HepG2 (cell line): ENCODE measurements around the gene ZNF23. TPM values are rescaled to one million over a fixed set of nuclear protein-coding genes. Genes with fewer than 3 reads are reported as not detected.

Source experiments
- AGO1 ChIP-seq: fragments of 200-400 bp; formaldehyde crosslinking; IDR thresholded peaks from 2 replicates; pipeline ENCODE4 v1.6.1; 2017; ENCODE audit warnings: mild to moderate bottlenecking, low read depth, low read length, moderate library complexity; ENCODE audit not compliant: poor library complexity, severe bottlenecking
- ATF7-NPFF ChIP-seq: sonication (generic); formaldehyde crosslinking; IDR thresholded peaks from 2 replicates; pipeline ENCODE4 v1.8.1; 2023; ENCODE audit warnings: mild to moderate bottlenecking, low read depth, missing genetic modification reagents, moderate library complexity
- ATRX ChIP-seq: sonication (generic); formaldehyde crosslinking; IDR thresholded peaks from 2 replicates; pipeline ENCODE4 v1.4.0; 2020; ENCODE audit warnings: missing genetic modification reagents, borderline replicate concordance
- BORCS8-MEF2B ChIP-seq: sonication (generic); formaldehyde crosslinking; IDR thresholded peaks from 2 replicates; pipeline ENCODE4 v1.8.0; 2022; ENCODE audit warnings: mild to moderate bottlenecking, missing genetic modification reagents
- HNF4A ChIP-seq: sonication (generic); formaldehyde crosslinking; IDR thresholded peaks from 2 replicates; pipeline ENCODE4 v1.4.0; 2020; ENCODE audit warnings: missing genetic modification reagents
- MAFK ChIP-seq, 2 experiments: IDR thresholded peaks in 1 of 2; conservative IDR thresholded peaks in 1 of 2; 2 replicates each; pipeline ENCODE4 v1.6.1; 2011; ENCODE audit warnings: improper control_type of control experiment in 2 of 2, low read length in 2 of 2
- MXD1 ChIP-seq: sonication (generic); formaldehyde crosslinking; IDR thresholded peaks from 2 replicates; pipeline ENCODE4 v1.4.0; 2020; ENCODE audit warnings: mild to moderate bottlenecking, missing genetic modification reagents
- NCOA1 ChIP-seq: sonication (generic); formaldehyde crosslinking; IDR thresholded peaks from 2 replicates; pipeline ENCODE4 v1.9.0; 2021; ENCODE audit warnings: missing genetic modification reagents
- NFE2L2 ChIP-seq: fragments of 150-350 bp; IDR thresholded peaks from 2 replicates; pipeline ENCODE4 v1.6.1; 2014; ENCODE audit warnings: low read length
- NR2F2 ChIP-seq: IDR thresholded peaks from 2 replicates; pipeline ENCODE4 v1.6.1; 2012; ENCODE audit warnings: low read depth, inconsistent platforms, borderline replicate concordance
- SRSF9 ChIP-seq: fragments of 200-400 bp; formaldehyde crosslinking; IDR thresholded peaks from 2 replicates; pipeline ENCODE4 v1.6.1; 2018; ENCODE audit warnings: borderline replicate concordance, mild to moderate bottlenecking, low read depth, low read length; ENCODE audit not compliant: insufficient read depth, poor library complexity, severe bottlenecking
- ZNF12 ChIP-seq: sonication (generic); formaldehyde crosslinking; IDR thresholded peaks from 2 replicates; pipeline ENCODE4 v1.5.0; 2020; ENCODE audit warnings: missing genetic modification reagents
- ZNF180 ChIP-seq: sonication (generic); formaldehyde crosslinking; IDR thresholded peaks from 2 replicates; pipeline ENCODE4 v1.4.0; 2020; ENCODE audit warnings: low read depth, missing genetic modification reagents, borderline replicate concordance
- ZNF572 ChIP-seq: sonication (generic); formaldehyde crosslinking; IDR thresholded peaks from 2 replicates; pipeline ENCODE4 v1.5.1; 2020; ENCODE audit warnings: mild to moderate bottlenecking, missing genetic modification reagents
- ZNF598 ChIP-seq: sonication (generic); formaldehyde crosslinking; IDR thresholded peaks from 2 replicates; pipeline ENCODE4 v1.5.1; 2020; ENCODE audit warnings: mild to moderate bottlenecking, missing genetic modification reagents, borderline replicate concordance
- ZNF773 ChIP-seq: sonication (generic); formaldehyde crosslinking; IDR thresholded peaks from 2 replicates; pipeline ENCODE4 v1.4.0; 2020; ENCODE audit warnings: missing genetic modification reagents, borderline replicate concordance
- ZNF83 ChIP-seq: sonication (generic); formaldehyde crosslinking; IDR thresholded peaks from 2 replicates; pipeline ENCODE4 v1.4.0; 2020; ENCODE audit warnings: missing genetic modification reagents, mild to moderate bottlenecking, borderline replicate concordance
- ZNF841 ChIP-seq: sonication (generic); formaldehyde crosslinking; IDR thresholded peaks from 2 replicates; pipeline ENCODE4 v1.8.1; 2023; ENCODE audit warnings: missing genetic modification reagents, borderline replicate concordance
- polyA plus RNA-seq, 8 experiments: library from polyadenylated mRNA; depleted of rRNA in 3 of 8; stranded (reverse) in 7 of 8; unstranded in 1 of 8; fragments of >200 nt; fragmentation: Illumina TruSeq in 4 of 8; extraction: Trizol in 4 of 8; gene quantifications; 2 replicates each; pipeline versions ENCODE4 v1.2.1 to v1.2.3, GENCODE V29; 2011 to 2016; ENCODE audit warnings: low read depth in 4 of 8, missing spikeins in 1 of 8, mixed read lengths in 1 of 8; ENCODE audit not compliant: insufficient read depth in 1 of 8
- total RNA-seq, 5 experiments: library from RNA; depleted of rRNA; stranded (reverse); fragments of >200 nt; fragmentation: Illumina TruSeq; extraction: Trizol; gene quantifications; 2 replicates each; pipeline ENCODE4 v1.2.3, GENCODE V29; 2016; ENCODE audit warnings: low read depth in 1 of 5
- TF ChIP-seq, protein P1 (sequence below): sonication (generic); formaldehyde crosslinking; IDR thresholded peaks from 2 replicates; pipeline ENCODE4 v1.4.0; 2020; ENCODE audit warnings: low read depth, mild to moderate bottlenecking, missing genetic modification reagents
- TF ChIP-seq, protein P2 (sequence below): sonication (generic); formaldehyde crosslinking; IDR thresholded peaks from 2 replicates; pipeline ENCODE4 v1.8.0; 2022; ENCODE audit warnings: missing genetic modification reagents, mild to moderate bottlenecking, moderate library complexity, borderline replicate concordance
- TF ChIP-seq, protein P3 (sequence below): sonication (generic); formaldehyde crosslinking; IDR thresholded peaks from 2 replicates; pipeline ENCODE4 v1.4.0; 2020; ENCODE audit warnings: missing genetic modification reagents

Gene ZNF23
- total and polyA plus RNA-seq, 2 of the 13 experiments (the other 11 are each of a cell fraction or from before 2014, with no cell fraction given): 8.6 to 12.2 TPM

DNA sequence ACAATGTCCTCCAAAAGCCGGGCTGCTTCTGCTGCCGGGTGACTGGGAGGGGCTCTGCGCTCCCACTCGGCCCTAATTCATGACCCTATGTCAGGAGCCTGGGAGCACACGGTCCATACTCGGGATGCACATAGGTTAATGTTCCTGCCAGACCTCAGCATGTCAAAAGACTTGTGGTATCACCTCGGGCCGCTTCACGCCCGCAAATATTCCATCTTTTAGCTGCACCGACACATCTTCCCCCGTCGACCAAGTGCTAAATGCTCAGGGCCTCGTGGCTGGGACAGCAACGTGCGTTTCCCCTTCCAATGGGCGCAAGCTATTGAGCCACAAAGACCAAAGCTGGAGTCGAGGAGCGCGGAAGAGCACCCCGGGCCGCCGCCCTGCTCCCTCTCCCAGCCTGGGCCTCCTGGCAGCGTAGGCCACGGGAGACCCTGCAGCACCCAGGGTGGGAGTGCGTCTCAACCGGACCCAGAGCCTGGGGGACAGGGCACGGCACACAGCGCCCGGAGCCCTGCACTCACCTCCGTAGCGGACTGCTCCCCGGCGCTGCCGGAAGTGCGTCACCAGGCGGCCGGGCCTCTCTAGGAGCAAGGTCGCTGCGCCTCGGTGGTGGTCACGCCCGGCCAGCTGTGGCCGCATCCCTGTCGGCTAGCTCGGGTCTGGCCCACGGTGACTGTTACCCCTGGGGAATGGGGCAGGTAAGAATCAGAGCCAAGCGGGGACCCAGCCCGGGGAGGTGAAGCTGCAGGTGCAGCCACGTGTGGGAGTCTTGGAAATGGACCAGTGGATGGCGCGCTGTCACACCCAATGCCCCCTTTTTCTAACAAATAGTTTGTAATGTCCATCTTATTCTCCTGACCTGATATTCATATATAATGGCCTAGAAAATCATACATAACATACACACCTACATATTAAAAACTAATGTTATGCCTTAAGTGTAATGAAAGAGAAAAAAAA is at the start of gene ZNF23 (continued):
- no peak for TF ChIP-seq ZNF180 (CRISPR knock-in tag)
- TF ChIP-seq, protein P1, sequence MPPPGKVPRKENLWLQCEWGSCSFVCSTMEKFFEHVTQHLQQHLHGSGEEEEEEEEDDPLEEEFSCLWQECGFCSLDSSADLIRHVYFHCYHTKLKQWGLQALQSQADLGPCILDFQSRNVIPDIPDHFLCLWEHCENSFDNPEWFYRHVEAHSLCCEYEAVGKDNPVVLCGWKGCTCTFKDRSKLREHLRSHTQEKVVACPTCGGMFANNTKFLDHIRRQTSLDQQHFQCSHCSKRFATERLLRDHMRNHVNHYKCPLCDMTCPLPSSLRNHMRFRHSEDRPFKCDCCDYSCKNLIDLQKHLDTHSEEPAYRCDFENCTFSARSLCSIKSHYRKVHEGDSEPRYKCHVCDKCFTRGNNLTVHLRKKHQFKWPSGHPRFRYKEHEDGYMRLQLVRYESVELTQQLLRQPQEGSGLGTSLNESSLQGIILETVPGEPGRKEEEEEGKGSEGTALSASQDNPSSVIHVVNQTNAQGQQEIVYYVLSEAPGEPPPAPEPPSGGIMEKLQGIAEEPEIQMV (CRISPR knock-in tag): peak; percentile 76; the same call in 1 of the 2 replicates
- no peak for TF ChIP-seq NFE2L2
- TF ChIP-seq, protein P2, sequence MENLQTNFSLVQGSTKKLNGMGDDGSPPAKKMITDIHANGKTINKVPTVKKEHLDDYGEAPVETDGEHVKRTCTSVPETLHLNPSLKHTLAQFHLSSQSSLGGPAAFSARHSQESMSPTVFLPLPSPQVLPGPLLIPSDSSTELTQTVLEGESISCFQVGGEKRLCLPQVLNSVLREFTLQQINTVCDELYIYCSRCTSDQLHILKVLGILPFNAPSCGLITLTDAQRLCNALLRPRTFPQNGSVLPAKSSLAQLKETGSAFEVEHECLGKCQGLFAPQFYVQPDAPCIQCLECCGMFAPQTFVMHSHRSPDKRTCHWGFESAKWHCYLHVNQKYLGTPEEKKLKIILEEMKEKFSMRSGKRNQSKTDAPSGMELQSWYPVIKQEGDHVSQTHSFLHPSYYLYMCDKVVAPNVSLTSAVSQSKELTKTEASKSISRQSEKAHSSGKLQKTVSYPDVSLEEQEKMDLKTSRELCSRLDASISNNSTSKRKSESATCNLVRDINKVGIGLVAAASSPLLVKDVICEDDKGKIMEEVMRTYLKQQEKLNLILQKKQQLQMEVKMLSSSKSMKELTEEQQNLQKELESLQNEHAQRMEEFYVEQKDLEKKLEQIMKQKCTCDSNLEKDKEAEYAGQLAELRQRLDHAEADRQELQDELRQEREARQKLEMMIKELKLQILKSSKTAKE (CRISPR knock-in tag): peak; percentile 24; the same call in 1 of the 2 replicates
- peak; percentile 90 for TF ChIP-seq MXD1
- TF ChIP-seq ZNF841 (CRISPR knock-in tag): no peak
- peak; percentile 95; the same call in 1 of the 2 replicates for TF ChIP-seq ZNF598 (CRISPR knock-in tag)
- TF ChIP-seq ATF7-NPFF (CRISPR knock-in tag): peak; percentile 88
- peak; percentile 82 for TF ChIP-seq AGO1
- TF ChIP-seq ZNF83 (CRISPR knock-in tag): no peak; the same call in 1 of the 2 replicates
- peak; percentile 76 for TF ChIP-seq HNF4A (CRISPR knock-in tag)
- no peak for TF ChIP-seq SRSF9
- TF ChIP-seq, protein P3, sequence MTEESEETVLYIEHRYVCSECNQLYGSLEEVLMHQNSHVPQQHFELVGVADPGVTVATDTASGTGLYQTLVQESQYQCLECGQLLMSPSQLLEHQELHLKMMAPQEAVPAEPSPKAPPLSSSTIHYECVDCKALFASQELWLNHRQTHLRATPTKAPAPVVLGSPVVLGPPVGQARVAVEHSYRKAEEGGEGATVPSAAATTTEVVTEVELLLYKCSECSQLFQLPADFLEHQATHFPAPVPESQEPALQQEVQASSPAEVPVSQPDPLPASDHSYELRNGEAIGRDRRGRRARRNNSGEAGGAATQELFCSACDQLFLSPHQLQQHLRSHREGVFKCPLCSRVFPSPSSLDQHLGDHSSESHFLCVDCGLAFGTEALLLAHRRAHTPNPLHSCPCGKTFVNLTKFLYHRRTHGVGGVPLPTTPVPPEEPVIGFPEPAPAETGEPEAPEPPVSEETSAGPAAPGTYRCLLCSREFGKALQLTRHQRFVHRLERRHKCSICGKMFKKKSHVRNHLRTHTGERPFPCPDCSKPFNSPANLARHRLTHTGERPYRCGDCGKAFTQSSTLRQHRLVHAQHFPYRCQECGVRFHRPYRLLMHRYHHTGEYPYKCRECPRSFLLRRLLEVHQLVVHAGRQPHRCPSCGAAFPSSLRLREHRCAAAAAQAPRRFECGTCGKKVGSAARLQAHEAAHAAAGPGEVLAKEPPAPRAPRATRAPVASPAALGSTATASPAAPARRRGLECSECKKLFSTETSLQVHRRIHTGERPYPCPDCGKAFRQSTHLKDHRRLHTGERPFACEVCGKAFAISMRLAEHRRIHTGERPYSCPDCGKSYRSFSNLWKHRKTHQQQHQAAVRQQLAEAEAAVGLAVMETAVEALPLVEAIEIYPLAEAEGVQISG (CRISPR knock-in tag): peak; percentile 100
- peak; percentile 84 for TF ChIP-seq BORCS8-MEF2B (CRISPR knock-in tag)
- TF ChIP-seq ZNF773: peak; percentile 87; the same call in 1 of the 2 replicates
- no peak for TF ChIP-seq ATRX (CRISPR knock-in tag)
- TF ChIP-seq ZNF12 (CRISPR knock-in tag): no peak; the same call in 1 of the 2 replicates
- TF ChIP-seq ZNF572 (CRISPR knock-in tag): peak; percentile 94
- 0 out of 2 replicates have a peak, but pooled peaks have one; percentile 66 for TF ChIP-seq NCOA1
- TF ChIP-seq MAFK (conservative IDR thresholded peaks at IDR 0.05 in 1 of 2, IDR thresholded peaks at IDR 0.05 in 1 of 2; ENCODE audit: low read length in 2 of 2): no peak
- TF ChIP-seq NR2F2: peak; percentile 28; the same call in 1 of the 2 replicates
